GM19468 (cell line): ENCODE results near the gene PLEKHH3.

Experiments used
- ATAC-seq: cut with Tn5 transposase; IDR thresholded peaks from one replicate; pipeline ENCODE4 v1.9.1; 2021; ENCODE audit warnings: mild to moderate bottlenecking, moderate library complexity, moderate number of reproducible peaks; ENCODE audit not compliant: unreplicated experiment; ENCODE audit errors: extremely low read depth

PLEKHH3 gene

DNA sequence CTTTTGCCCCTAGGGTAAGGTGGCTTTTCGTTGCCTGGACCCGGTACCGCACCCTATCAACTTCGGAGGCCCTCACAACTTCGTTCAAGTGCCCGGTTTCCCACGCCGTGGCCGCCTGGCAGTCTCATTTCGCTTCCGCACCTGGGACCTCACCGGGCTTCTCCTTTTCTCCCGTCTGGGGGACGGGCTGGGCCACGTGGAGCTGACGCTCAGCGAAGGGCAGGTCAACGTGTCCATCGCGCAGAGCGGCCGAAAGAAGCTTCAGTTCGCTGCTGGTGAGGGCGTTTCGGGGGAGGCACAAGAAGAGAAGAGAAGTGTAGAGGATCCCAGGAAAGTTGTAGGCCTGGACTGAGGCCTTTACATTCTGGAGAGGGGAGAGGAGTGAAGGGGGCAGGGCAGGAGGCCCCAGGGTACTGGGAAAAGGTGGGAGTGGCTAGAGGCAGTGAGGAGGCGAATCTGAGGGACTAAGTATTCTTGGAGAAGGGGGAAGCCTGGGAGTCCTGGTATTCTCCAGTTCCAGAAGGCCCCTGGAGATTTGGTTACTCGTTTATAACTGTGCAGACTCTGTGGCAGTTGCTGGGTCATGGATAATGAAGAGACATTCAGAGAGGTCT is 11.0 kb upstream of the PLEKHH3 start:
- ATAC-seq = no peak

- no peak for ATAC-seq
Measured at GRCh38 chr17:42686520-42687128, 9.8 kb upstream of the PLEKHH3 start.

- ATAC-seq = no peak
Measured at GRCh38 chr17:42685831-42686230, 9.0 kb upstream of the PLEKHH3 start.

DNA sequence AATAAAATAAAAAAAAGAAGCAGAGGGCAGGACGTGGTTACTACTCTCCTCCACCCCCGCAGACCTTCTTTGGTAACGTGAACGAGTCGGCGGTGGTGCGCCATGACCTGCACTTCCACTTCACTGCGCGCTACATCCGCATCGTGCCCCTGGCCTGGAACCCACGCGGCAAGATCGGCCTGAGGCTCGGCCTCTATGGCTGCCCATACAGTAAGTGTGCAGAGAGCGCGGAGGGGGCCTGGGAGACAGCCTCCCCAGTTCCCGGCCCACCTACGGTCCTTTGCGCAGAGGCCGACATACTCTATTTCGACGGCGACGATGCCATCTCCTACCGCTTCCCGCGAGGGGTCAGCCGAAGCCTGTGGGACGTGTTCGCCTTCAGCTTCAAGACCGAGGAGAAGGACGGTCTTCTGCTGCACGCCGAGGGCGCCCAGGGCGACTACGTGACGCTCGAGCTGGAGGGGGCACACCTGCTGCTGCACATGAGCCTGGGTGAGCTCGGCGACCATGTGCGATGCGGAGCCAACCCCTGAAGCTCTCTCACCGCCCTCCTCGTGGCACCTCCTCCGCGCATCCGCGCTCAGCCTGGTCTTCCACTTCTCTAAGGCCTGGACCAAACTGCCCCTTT is 8.2 kb upstream of the PLEKHH3 start:
- no peak for ATAC-seq

DNA sequence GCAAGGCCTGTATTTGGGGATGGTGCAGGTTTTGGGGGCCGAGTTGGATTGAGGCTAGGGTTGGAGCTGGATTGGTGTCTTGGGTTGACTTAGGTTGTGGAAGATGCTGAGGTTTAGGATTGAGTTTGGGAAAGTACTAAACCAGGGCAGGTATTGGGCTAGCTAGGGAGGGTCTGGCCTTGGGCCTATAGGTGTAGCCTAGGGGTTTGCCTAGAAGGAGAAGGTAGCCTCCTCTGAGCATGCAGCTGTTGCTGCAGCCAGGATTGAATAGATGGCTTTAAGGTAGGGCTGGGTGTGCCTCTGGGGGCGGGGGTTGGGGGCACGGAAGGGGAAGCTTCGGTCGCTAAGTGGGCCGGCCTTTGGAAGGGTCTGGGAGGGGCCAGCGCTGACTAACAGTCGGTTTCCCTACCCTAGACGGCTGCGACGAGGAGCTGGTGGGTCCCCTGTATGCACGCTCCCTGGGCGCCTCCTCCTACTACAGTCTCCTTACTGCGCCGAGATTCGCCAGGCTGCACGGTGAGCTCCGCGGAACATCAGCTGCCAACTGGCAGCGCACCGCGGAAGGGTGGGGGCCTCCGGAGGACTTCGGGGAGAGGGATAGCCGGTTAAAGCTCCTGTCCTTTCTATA is 6.7 kb upstream of the PLEKHH3 start:
- ATAC-seq = no peak

DNA sequence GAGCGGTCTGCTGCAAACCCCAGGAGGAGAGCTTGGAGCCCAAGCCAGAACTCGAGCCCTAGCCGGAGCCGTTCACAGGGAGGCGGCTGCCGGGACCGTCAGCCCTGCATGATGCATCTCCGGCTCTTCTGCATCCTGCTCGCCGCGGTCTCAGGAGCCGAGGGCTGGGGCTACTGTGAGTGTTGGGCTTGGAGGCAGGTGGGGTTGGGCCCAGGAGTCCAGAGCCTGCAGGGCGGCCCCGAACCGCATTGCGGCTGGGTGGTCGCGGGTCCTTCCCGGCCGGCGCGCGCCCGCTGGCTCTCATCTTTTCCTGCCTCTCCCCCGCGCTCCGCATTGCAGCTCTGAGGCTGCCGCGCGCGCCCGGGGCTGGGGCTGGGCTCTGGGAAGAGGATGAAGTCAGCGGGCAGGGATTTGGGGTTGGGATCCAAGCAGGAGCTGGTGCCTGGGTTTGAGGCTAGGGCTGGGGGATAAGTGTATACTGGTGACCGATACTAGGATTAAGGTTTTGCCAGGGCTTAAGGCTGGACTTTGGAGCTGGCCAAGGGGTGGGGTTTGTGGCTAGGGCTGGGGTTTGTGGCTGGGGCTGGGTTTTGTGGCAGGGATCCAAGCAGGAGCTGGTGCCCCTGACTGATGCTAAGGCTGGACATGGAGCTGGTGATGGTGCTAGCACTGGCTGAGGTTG is 6.1 kb upstream of the PLEKHH3 start:
- no peak for ATAC-seq

DNA sequence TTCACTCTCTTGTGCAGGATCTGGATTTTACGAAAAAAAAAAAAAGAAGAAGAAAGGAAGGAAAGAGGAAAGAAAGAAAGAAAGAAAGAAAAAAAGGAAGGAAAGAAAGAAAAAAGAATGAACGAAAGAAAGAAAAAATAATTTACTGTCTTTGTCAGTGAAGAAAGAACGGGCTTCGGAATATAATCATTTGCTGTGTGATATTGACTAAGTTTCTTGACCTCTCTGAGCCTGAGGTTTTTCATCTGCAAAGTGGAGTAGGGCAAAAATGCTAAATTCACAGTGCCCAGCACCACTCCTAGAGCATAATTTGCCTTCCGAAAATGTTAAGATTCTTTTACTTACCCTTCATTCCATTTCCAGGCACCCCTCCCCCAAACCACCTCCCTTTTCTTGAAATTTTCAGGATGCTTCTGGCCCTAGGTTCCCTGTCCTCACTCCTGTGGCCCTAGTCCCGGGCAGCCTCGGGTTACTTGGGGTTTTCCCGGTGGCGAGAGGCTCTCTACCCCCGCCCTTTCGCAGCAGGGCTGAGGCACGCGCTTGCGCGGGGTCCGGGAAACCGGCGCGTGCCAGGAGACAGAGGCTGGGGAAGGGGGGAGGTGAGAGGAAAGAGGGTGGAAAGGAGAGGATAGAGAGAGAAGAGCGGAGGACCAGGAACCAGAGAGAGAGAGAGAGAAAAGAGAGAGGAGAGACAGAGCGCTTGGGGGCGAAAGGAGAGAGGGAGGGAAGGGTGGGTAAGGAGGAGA is 5.4 kb upstream of the PLEKHH3 start, which contains the start of gene CNTNAP1:
Gene CNTNAP1, plus strand, starts transcription at position 556 of the 746 bp plus-strand sequence. CDS start 299 bp downstream, outside the sequence.
- no peak for ATAC-seq

DNA sequence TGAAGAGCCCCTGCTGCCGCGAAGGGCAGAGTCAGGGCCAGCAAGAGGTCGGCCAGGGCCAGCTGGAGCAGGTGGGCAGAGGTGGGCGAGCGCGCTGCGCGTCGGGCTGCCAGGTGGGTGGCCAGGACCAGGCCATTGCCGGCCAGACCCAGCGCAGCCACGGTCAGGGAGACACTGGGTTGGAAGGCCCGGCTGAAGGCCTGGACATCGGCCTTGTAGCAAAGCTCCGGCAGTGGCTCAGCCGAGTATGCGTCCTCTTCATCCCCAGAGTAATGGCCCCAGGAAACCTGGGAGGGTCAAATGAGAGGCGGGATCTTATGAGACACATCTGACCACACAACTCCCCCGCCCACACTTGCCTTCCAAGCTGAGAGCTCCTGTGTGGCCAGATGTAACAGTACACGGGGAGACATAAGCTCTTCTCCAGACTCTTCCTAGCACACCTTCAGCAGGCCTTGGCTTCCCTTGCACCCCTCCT is 3.6 kb upstream of the PLEKHH3 start:
- no peak for ATAC-seq

DNA sequence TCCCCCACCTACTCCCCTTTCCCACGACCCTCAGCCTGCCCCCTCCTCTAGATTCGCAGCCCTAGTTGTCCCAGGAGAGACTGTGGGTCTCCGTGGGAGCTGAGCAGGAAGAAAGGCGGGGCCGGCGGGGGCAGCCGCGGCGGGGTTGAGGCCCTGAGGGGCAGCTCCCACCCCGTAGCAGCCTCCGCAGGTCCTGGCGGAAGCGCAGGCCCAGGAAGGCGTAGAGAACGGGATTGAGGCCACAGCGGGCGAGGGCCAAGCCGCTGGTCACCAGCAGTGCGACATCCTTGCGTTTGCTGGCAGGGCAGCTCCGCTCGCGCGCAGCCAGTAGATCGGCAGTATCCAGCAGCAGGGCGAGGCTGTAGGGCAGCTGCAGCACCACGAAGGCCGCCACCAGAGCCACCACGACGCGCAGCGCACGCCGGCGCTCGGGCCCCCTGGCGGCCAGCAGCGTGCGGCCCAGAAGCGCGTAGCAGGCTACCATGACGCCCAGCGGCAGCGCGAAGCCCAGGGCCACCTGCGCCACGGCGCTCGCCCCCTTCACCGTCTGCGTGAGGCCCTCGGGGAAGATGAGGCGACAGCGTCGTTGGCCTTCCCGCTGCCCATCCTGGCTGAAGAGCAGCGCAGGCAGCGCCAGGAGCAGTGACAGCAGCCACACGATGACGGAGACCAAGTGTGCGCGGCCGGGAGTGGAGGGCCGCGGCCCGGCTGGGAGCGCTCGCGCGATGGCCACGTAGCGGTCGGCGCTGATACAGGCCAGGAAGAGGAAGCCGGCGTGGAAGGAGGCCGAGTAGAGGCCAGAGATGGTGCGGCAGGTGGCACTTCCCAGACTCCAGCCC is 2.9 kb upstream of the PLEKHH3 start:
- ATAC-seq = no peak

- ATAC-seq = no peak
Measured at GRCh38 chr17:42678951-42679491, 2.2 kb upstream of the PLEKHH3 start.

DNA sequence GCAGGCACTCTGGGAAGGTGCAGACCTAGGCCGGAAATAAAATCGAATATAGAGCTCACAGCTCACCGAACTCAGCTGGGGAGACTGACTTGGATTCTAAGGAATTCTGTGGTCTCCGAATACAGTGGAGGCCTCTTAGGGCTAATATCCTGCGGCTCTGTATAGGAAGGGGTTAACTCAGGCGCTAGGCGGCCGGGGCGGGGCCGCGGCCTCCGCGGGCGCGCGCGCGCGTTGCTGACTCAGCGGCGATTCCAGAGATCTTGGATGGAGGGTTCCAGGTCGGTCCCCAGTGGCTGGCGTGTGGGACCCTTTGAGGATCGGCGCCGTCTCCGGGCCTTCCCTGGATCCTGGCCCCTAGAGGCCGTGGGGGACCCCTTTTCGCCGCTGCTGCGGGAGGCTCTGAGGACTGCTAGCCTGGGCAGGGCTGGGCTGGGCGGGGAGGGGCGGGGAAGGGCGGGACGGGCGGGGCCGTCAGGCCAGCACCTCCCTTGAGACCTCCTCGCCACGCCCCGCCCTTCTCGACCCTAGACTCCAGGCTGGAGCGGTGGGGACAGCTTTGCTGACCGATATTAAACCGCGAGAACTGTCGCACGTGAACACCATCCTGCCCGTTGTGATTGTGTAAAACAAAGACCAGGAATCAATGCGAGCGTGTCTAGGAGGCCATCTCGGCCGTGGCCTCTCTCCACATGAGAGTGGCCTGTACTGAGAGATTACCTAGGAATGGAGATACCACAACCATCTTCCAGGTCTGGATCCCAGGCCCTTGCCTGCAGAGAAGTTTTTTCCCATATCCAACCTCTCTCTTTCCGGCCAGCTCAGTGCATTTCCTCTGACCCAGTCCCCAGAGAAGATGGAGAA is 1.4 kb upstream of the PLEKHH3 start:
- no peak for ATAC-seq

DNA sequence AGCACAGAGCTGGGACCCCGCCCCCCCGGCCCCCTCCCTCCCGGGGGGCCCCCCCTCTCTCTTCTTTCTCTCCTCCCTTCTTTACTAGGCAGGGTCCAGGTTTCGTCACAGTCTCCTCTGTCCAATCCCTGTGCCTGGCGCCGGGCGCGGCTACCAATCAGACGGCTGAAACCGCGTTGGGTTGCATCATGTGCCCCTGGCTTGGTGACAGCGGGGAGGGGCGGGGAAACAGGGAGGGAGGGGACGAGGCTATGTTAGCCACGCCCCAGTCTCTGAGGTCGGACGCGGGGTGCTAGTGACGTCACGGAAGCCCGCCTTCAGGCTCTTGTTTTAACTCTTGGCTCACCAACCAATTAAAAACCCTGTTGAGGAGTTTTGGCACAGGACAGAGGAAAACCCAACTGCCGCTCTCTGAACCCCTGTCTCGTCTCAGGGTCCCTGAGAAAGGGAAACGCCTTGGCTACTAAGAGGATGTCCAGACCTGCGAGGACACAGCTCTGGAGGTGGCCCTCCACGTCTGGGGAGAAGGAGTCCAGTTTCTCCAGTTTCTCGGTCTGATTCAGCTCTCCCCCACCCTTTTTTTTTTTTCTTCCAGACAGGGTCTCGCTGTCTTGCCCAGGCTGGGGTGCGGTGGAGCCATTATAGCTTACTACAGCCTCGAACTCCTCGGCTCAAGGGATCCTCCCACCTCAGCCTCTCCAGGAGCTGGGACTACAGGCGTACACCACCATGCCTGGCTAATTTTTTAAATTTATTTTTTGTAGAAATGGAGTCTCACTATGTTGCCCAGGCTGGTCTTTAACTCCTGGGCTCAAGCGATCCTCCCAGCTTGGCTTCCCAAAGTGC is 441 bp upstream of the PLEKHH3 start:
- peak; percentile 58 for ATAC-seq

DNA sequence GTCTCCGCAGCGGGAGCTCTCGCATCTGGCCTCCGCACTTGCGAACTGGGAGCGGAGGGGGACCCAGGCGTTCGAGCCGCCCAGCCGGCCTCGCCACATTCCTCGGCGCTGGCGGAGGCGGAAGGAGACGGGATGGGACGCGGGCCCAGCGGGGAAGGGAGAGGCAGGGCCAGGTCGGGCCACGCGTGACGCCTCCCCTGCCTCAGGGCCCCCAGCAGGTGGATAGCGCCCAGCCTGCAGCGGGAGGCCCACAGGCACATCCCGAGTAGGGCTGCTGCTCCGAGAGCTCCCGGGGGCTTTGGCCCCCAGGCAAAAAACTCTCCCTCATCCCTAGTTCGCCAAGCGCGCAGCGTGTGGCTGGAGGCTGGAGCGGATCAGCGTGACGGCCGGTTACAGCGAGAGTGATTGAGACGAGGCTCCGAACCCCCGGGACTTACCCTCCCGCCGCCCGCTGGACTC is 800 bp downstream of the PLEKHH3 start:
- ATAC-seq = no peak

GRCh38 chr17:42675348-42675964 is 1.3 kb downstream of the PLEKHH3 start:
- ATAC-seq = no peak

- no peak for ATAC-seq
Measured at GRCh38 chr17:42674755-42675347, 1.9 kb downstream of the PLEKHH3 start.
